GM13976 (cell line): ENCODE measurements around the gene MNX1.

ENCODE experiments used
- DNase-seq: peaks from one replicate; pipeline ENCODE4 v3.0.0; 2012; ENCODE audit warnings: low spot score
- CTCF ChIP-seq: IDR thresholded peaks from 2 replicates; pipeline ENCODE4 v1.5.1; 2012; ENCODE audit warnings: borderline replicate concordance, mild to moderate bottlenecking; ENCODE audit not compliant: insufficient read depth; ENCODE audit errors: extremely low read depth, missing control alignments, control extremely low read depth
- in situ Hi-C: fragments of 300-500 bp; cut with MboI; formaldehyde crosslinking; loops from one replicate; pipeline ENCODE4 v1.12.0; 2022; ENCODE audit warnings: low sequenced_read_pairs, mixed read lengths, inconsistent platforms; ENCODE audit not compliant: unreplicated experiment

The MNX1 gene

GRCh38 chr7:157027568-157028198, 17.2 kb upstream of the MNX1 start:
- in situ Hi-C loops: no loop called here
- TF ChIP-seq CTCF: no peak

GRCh38 chr7:157024716-157025115, 14.3 kb upstream of the MNX1 start:
- no peak for TF ChIP-seq CTCF
- in situ Hi-C loops: no loop called here
- DNase-seq: no peak

More at GRCh38 chr7:157027568-157028198, 17.2 kb upstream of the MNX1 start:
- DNase-seq: no peak

GRCh38 chr7:157023589-157023905, 13.1 kb upstream of the MNX1 start:
- no peak for TF ChIP-seq CTCF
- in situ Hi-C loops: no loop called here
- no peak for DNase-seq

GRCh38 chr7:157022681-157023588, 12.5 kb upstream of the MNX1 start:
- no peak for TF ChIP-seq CTCF
- in situ Hi-C loops: no loop called here
- no peak for DNase-seq

GRCh38 chr7:157021871-157022680, 11.6 kb upstream of the MNX1 start:
- DNase-seq: no peak
- no peak for TF ChIP-seq CTCF
- in situ Hi-C loops: no loop called here

GRCh38 chr7:157021071-157021870, 10.8 kb upstream of the MNX1 start:
- TF ChIP-seq CTCF: no peak
- in situ Hi-C loops: no loop called here
- no peak for DNase-seq
